B cell (primary cell): ENCODE data around the gene OXSM. TPM values are rescaled to one million over a fixed set of nuclear protein-coding genes. Genes with fewer than 3 reads are reported as not detected.

Source experiments
- ATAC-seq: fragments of 200-7000 bp; cut with Tn5 transposase; one replicate; pipeline ENCODE4 v1.10.0; 2021; ENCODE audit warnings: low read depth, mild to moderate bottlenecking, moderate number of reproducible peaks, moderate library complexity
- CTCF ChIA-PET: fragments of 350-600 bp; sonication (Branson Sonifier 250); formaldehyde crosslinking; loops from one replicate; lab custom pipeline; 2021; ENCODE audit warnings: antibody characterized with exemption, inconsistent platforms; lab: Charles Lee
- POLR2A ChIA-PET: fragments of 350-600 bp; sonication (Branson Sonifier 250); formaldehyde crosslinking; loops from one replicate; lab custom pipeline; 2021; ENCODE audit warnings: antibody characterized with exemption; lab: Charles Lee
- DNase-seq: peaks from one replicate; pipeline ENCODE4 v3.0.0; 2013
- H2AFZ ChIP-seq: 2 replicates; pipeline ENCODE4 v1.6.1; 2012; ENCODE audit warnings: mild to moderate bottlenecking, low read depth, low read length; ENCODE audit not compliant: insufficient read depth, poor library complexity, severe bottlenecking
- H3K27ac ChIP-seq, 2 donors: 1 replicate in 1 of 2; 2 replicates in 1 of 2; pipeline ENCODE4 v1.5.1; 2012 to 2013; ENCODE audit warnings: low read length in 2 of 2, mild to moderate bottlenecking in 2 of 2, moderate library complexity in 1 of 2
- H3K27me3 ChIP-seq, 4 experiments: fragments of 200-600 bp in 1 of 4; sonication (generic) in 1 of 4; replicated peaks in 1 of 4; 1 replicate in 2 of 4; 2 replicates in 2 of 4; pipeline versions ENCODE4 v1.6.1 to v1.7.0; 2013 to 2016; ENCODE audit warnings: low read length in 3 of 4, mild to moderate bottlenecking in 2 of 4, mixed read lengths in 1 of 4, moderate library complexity in 1 of 4; ENCODE audit not compliant: insufficient read depth in 4 of 4, control insufficient read depth in 3 of 4; ENCODE audit errors: control extremely low read depth in 1 of 4
- H3K36me3 ChIP-seq, 2 experiments: replicated peaks in 1 of 2; 1 replicate in 1 of 2; 2 replicates in 1 of 2; pipeline versions ENCODE4 v1.6.1 to v1.7.1; 2013; ENCODE audit warnings: low read length in 1 of 2; ENCODE audit not compliant: insufficient read depth in 2 of 2, control insufficient read depth in 1 of 2; ENCODE audit errors: control extremely low read depth in 1 of 2, extremely low read depth in 1 of 2
- H3K4me1 ChIP-seq, 2 donors: fragments of 200-600 bp in 1 of 2; sonication (generic) in 1 of 2; 1 replicate in 1 of 2; 2 replicates in 1 of 2; pipeline versions ENCODE4 v1.5.1 to v1.6.1; 2013 to 2017; ENCODE audit warnings: low read length in 2 of 2; ENCODE audit not compliant: control insufficient read depth in 2 of 2, insufficient read depth in 2 of 2
- H3K4me2 ChIP-seq: replicated peaks from 2 replicates; pipeline ENCODE3; 2012; ENCODE audit warnings: mild to moderate bottlenecking, low read depth, low read length; ENCODE audit not compliant: poor library complexity, severe bottlenecking
- H3K4me3 ChIP-seq, 5 experiments: fragments of 200-600 bp in 1 of 5; sonication (generic) in 1 of 5; 1 replicate in 3 of 5; 2 replicates in 2 of 5; pipeline versions ENCODE4 v1.5.1 to v1.7.0; 2011 to 2016; ENCODE audit warnings: low read length in 4 of 5, mild to moderate bottlenecking in 4 of 5, low read depth in 2 of 5, control low read depth in 1 of 5, moderate library complexity in 1 of 5; ENCODE audit not compliant: insufficient read depth in 1 of 5; ENCODE audit errors: control extremely low read depth in 1 of 5, extremely low read depth in 1 of 5
- H3K79me2 ChIP-seq: fragments of 200-600 bp; sonication (generic); one replicate; pipeline ENCODE4 v1.6.0; 2016; ENCODE audit warnings: low read length; ENCODE audit not compliant: control insufficient read depth, insufficient read depth
- H3K9ac ChIP-seq: fragments of 200-600 bp; sonication (generic); 2 replicates; pipeline ENCODE4 v1.6.1; 2017; ENCODE audit warnings: mild to moderate bottlenecking, low read length, moderate library complexity
- H3K9me3 ChIP-seq, 3 donors: one replicate each; pipeline versions ENCODE4 v1.6.1 to v1.7.1; 2013; ENCODE audit warnings: low read length in 2 of 3; ENCODE audit not compliant: control insufficient read depth in 2 of 3, insufficient read depth in 1 of 3; ENCODE audit errors: control extremely low read depth in 1 of 3
- H4K20me1 ChIP-seq: 2 replicates; pipeline ENCODE4 v1.6.0; 2012; ENCODE audit warnings: mild to moderate bottlenecking, low read length; ENCODE audit not compliant: insufficient read depth, control insufficient read depth, poor library complexity, severe bottlenecking
- H3K27ac Mint-ChIP-seq: one replicate; pipeline ENCODE4 v1.8.0; 2021; ENCODE audit warnings: mixed read lengths
- H3K27me3 Mint-ChIP-seq: one replicate; pipeline ENCODE4 v1.8.0; 2021; ENCODE audit warnings: mixed read lengths
- H3K4me1 Mint-ChIP-seq: one replicate; pipeline ENCODE4 v1.8.0; 2021; ENCODE audit warnings: mixed read lengths
- H3K4me3 Mint-ChIP-seq: one replicate; pipeline ENCODE4 v1.8.0; 2021; ENCODE audit warnings: mixed read lengths
- H3K9me3 Mint-ChIP-seq: one replicate; pipeline ENCODE4 v1.8.0; 2022; ENCODE audit warnings: mixed read lengths; ENCODE audit not compliant: insufficient read depth
- EZH2 ChIP-seq: IDR thresholded peaks from 2 replicates; pipeline ENCODE4 v1.6.1; 2012; ENCODE audit warnings: borderline replicate concordance, low read depth, mild to moderate bottlenecking, moderate library complexity, low read length; ENCODE audit not compliant: insufficient read depth, poor library complexity, severe bottlenecking
- WGBS: methylation state at CpG from one replicate; pipeline ENCODE4 v1.1.5; 2013; ENCODE audit warnings: missing lambda C conversion rate; ENCODE audit not compliant: insufficient coverage; 5-methylcytosine and 5-hydroxymethylcytosine counted together
- intact Hi-C: fragments of 100-400 bp; cut with micrococcal nuclease; formaldehyde crosslinking; loops from one replicate; pipeline ENCODE4 v1.10.0; 2022
- polyA plus RNA-seq: library from polyadenylated mRNA; depleted of rRNA; stranded (reverse); fragments of >200 nt; gene quantifications from 2 replicates; pipeline ENCODE4 v1.2.3, GENCODE V29; 2012
- total RNA-seq, 2 donors: library from RNA; stranded (reverse); fragments of 120-200 nt in 1 of 2; gene quantifications; 1 replicate in 1 of 2; 2 replicates in 1 of 2; pipeline versions ENCODE4 v1.2.3 to v1.2.4, GENCODE V29; 2013 to 2022
- TF ChIP-seq, protein P1 (sequence below): fragments of 200-600 bp; IDR thresholded peaks from one replicate; pipeline ENCODE4 v1.8.0; 2022; ENCODE audit warnings: antibody characterized with exemption, mild to moderate bottlenecking

The OXSM gene
- total and polyA plus RNA-seq, 2 donors (not counting 1 experiment from before 2014, with no cell fraction given), result 13.7 to 18.7 TPM

DNA sequence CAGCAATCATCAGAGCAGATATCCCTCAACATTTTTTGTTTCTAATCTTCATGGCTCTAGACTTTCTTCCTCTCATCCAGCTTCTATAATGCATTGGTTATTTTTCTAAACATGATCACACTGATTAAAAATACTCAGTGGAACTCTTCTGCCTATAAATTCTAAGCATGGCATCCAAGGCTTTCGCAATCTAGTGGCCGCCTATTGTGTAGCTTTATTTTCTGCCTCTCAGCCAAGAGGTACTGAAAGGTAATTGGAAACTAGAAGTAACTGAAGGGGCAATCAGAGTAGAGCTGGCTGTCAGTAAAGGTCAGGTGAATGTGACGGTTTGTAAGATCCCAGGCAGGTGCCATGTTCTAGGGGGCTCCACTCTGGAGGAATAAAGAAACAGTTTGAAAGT, 33.4 kb downstream of the OXSM start:
- Histone ChIP-seq H2AFZ (no peak overlapping the region), H3K4me2 (no peak overlapping the region), H4K20me1 (no peaks in the 10 kb centered on the region), H3K27me3 (no peaks in the 10 kb centered on the region), H3K36me3 (no peaks in the 10 kb centered on the region), H3K79me2 (no peaks in the 10 kb centered on the region), H3K4me3 (no peak overlapping the region), H3K9me3 (no peaks in the 10 kb centered on the region), H3K4me1 (peaks cover 0 to 8% of the 10 kb centered on the region in 2 donors), H3K27ac (no peak overlapping the region), H3K9ac (no peak overlapping the region)
- CTCF ChIA-PET, result interaction anchor here (0.5 kb wide), 1 partner anchor 212 kb away, joined by 3 read pairs; no protein-coding TSS in a partner anchor
- Mint-ChIP-seq H3K27ac (no peak overlapping the region), H3K4me3 (no peak overlapping the region), H3K27me3 (peaks cover 4% of the 10 kb centered on the region), H3K4me1 (no peaks in the 10 kb centered on the region), H3K9me3 (no peaks in the 10 kb centered on the region)
- no peak for ATAC-seq
- TF ChIP-seq, protein P1, sequence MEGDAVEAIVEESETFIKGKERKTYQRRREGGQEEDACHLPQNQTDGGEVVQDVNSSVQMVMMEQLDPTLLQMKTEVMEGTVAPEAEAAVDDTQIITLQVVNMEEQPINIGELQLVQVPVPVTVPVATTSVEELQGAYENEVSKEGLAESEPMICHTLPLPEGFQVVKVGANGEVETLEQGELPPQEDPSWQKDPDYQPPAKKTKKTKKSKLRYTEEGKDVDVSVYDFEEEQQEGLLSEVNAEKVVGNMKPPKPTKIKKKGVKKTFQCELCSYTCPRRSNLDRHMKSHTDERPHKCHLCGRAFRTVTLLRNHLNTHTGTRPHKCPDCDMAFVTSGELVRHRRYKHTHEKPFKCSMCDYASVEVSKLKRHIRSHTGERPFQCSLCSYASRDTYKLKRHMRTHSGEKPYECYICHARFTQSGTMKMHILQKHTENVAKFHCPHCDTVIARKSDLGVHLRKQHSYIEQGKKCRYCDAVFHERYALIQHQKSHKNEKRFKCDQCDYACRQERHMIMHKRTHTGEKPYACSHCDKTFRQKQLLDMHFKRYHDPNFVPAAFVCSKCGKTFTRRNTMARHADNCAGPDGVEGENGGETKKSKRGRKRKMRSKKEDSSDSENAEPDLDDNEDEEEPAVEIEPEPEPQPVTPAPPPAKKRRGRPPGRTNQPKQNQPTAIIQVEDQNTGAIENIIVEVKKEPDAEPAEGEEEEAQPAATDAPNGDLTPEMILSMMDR, result no peak
- TF ChIP-seq EZH2, result no peak
- DNase-seq, result no peak
- POLR2A ChIA-PET, result no interaction called here
- intact Hi-C loops, result no loop called here
- 95% methylated on average over 2 of the region's 3 CpGs for WGBS

DNA sequence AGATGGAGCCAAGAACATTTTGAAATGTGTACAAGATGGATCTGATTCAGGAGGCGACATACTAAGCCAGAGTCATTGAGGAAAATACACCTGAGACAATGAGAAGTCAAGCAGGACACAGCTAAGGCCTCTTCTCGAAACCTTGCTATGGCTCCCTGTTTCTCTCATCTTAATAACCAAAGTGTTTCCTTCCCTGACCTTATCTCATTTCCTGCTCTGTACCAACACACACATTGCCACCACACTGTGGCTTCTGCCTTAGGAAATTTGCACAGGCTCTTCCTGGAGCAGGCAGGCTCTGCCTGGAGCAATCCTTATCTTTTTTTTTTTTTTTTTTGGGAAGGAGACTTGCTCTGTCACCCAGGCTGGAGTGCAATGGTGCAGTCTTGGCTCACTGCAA, 36.6 kb downstream of the OXSM start:
- H3K4me1 Mint-ChIP-seq, result peaks cover 1% of the 10 kb centered on the region
- H3K27ac ChIP-seq, result no peak overlapping the region
- TF ChIP-seq, protein P1, result no peak
- no peak for TF ChIP-seq EZH2
- no peak overlapping the region for H3K4me3 ChIP-seq
- no peak overlapping the region for H3K4me2 ChIP-seq
- peaks cover 6% of the 10 kb centered on the region for H3K9me3 Mint-ChIP-seq
- no peaks in the 10 kb centered on the region for H4K20me1 ChIP-seq
- peaks cover 4% of the 10 kb centered on the region for H3K27me3 Mint-ChIP-seq
- no peak overlapping the region for H3K4me3 Mint-ChIP-seq
- ATAC-seq (no peak), DNase-seq (no peak)
- H3K27me3 ChIP-seq, result no peaks in the 10 kb centered on the region
- H3K36me3 ChIP-seq, result no peaks in the 10 kb centered on the region
- no peak overlapping the region for H2AFZ ChIP-seq
- ChIA-PET CTCF (interaction anchor here (0.7 kb wide), 1 partner anchor 9 kb away, joined by 3 read pairs; no protein-coding TSS in a partner anchor), POLR2A (no interaction called here)
- peaks cover 0 to 2% (median 0%) of the 10 kb centered on the region in 3 donors for H3K9me3 ChIP-seq
- H3K9ac ChIP-seq, result no peak overlapping the region
- H3K79me2 ChIP-seq, result no peaks in the 10 kb centered on the region
- no peaks in the 10 kb centered on the region for H3K4me1 ChIP-seq
- WGBS, result 74% methylated on average over 2 of the region's 2 CpGs
- no peak overlapping the region for H3K27ac Mint-ChIP-seq
- intact Hi-C loops, result no loop called here
